Aorta (tissue), 5 donors: ENCODE data around the gene PNCK. TPM values are rescaled to one million over a fixed set of nuclear protein-coding genes. Genes with fewer than 3 reads are reported as not detected.
"Not testable (repeated sequence)": the region's sequence is repeated elsewhere in the genome, so short reads cannot be mapped to it uniquely, and the experiment has no call there.

Source experiments
- ATAC-seq: fragments of 200-7000 bp; cut with Tn5 transposase; one replicate; pipeline ENCODE4 v1.9.1; 2022; ENCODE audit warnings: moderate library complexity; ENCODE audit not compliant: low FRiP score
- DNase-seq, 2 donors: peaks; one replicate each; pipeline ENCODE4 v3.0.0-alpha.2; 2020
- H3K27ac ChIP-seq, 2 donors: one replicate each; pipeline ENCODE4 v1.5.1; 2013; ENCODE audit warnings: low read length in 2 of 2, mild to moderate bottlenecking in 2 of 2, moderate library complexity in 2 of 2, control low read depth in 1 of 2, inconsistent platforms in 1 of 2, low read depth in 1 of 2
- H3K27me3 ChIP-seq, 2 donors: one replicate each; pipeline ENCODE4 v1.6.1; 2013; ENCODE audit warnings: control low read depth in 1 of 2, low read length in 1 of 2, mild to moderate bottlenecking in 1 of 2, moderate library complexity in 1 of 2; ENCODE audit not compliant: insufficient read depth in 2 of 2, control insufficient read depth in 1 of 2
- H3K36me3 ChIP-seq, 2 donors: one replicate each; pipeline ENCODE4 v1.6.1; 2013; ENCODE audit warnings: control low read depth in 1 of 2, low read length in 1 of 2, mild to moderate bottlenecking in 1 of 2; ENCODE audit not compliant: insufficient read depth in 2 of 2, control insufficient read depth in 1 of 2
- H3K4me1 ChIP-seq, 2 donors: one replicate each; pipeline ENCODE4 v1.6.1; 2013; ENCODE audit warnings: low read length in 2 of 2, control low read depth in 1 of 2, mild to moderate bottlenecking in 1 of 2, moderate library complexity in 1 of 2; ENCODE audit not compliant: insufficient read depth in 2 of 2, control insufficient read depth in 1 of 2
- H3K4me3 ChIP-seq, 2 donors: one replicate each; pipeline ENCODE4 v1.5.1; 2013; ENCODE audit warnings: low read length in 2 of 2, control low read depth in 1 of 2, mild to moderate bottlenecking in 1 of 2
- H3K9me3 ChIP-seq: one replicate; pipeline ENCODE4 v1.6.1; 2013; ENCODE audit warnings: mild to moderate bottlenecking, low read length; ENCODE audit not compliant: control insufficient read depth
- WGBS, 2 donors: extraction: QIAGEN DNeasy Blood & Tissue Kit; methylation state at CpG; one replicate each; pipeline ENCODE4 v1.1.7; 2013; 5-methylcytosine and 5-hydroxymethylcytosine counted together
- intact Hi-C, 2 donors: fragments of 100-400 bp; cut with DNase I; formaldehyde crosslinking; loops; one replicate each; pipeline versions ENCODE4 v1.14.2 to v1.15.0; 2022
- polyA plus RNA-seq, 2 donors: library from polyadenylated mRNA; stranded (reverse); fragments of 200-250 nt; gene quantifications; one replicate each; pipeline ENCODE4 v1.2.3, GENCODE V29; 2013
- total RNA-seq, 2 donors: library from RNA; stranded (reverse); fragmentation: NEBNext Ultra II Directional; extraction: Animal tissue kit (Norgen Biotek cat#: 25700); gene quantifications; one replicate each; pipeline ENCODE4 v1.2.1, GENCODE V29; 2021
- donor health status: healthy with polysubstance abuse.
- donor health status: Bipolar disorder and iron deficiency.
- donor health status: DM: no; HTN: no; CAD: no.
- donor health status: DM: no; HTN: no; CAD: no.
- donor health status: DM: yes; HTN: yes; CAD: no.

Gene PNCK
- total and polyA plus RNA-seq, 4 donors = 3.0 to 4.9 (median 4.3) TPM; not detected in 1

DNA sequence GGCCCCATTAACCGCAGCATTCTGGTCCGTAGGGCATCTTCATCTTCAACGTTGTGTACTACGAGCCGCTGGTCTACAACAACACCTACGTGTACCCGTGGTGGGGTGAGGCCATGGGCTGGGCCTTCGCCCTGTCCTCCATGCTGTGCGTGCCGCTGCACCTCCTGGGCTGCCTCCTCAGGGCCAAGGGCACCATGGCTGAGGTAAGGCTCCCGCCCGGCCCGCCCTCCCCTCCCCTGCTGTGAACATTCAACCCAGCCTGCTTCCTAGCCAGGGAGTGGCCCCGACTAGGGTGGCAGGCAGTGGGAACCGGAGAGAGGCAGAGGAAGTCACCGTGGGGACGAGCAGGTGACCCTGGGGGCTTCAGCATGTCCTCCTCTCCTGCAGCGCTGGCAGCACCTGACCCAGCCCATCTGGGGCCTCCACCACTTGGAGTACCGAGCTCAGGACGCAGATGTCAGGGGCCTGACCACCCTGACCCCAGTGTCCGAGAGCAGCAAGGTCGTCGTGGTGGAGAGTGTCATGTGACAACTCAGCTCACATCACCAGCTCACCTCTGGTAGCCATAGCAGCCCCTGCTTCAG is 21.2 kb upstream of the PNCK start:
- intact Hi-C loops = no loop called here
- WGBS, 2 donors = 85 to 86% methylated on average over 23 of the region's 23 CpGs

DNA sequence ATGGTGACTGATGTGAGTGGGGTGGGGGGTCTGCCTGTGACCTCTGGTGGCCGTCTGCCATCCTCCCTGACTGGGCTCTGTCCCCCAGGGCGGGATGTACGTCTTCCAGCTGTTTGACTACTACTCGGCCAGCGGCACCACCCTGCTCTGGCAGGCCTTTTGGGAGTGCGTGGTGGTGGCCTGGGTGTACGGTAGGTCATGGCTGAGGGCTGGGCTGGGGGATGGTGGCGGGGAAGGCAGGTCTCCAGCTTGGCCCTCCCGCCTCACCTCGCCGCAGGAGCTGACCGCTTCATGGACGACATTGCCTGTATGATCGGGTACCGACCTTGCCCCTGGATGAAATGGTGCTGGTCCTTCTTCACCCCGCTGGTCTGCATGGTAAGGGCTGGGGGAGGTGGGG is 20.6 kb upstream of the PNCK start:
- ATAC-seq, H3K4me3 ChIP-seq, H3K4me1 ChIP-seq, H3K9me3 ChIP-seq, H3K27ac ChIP-seq, intact Hi-C loops, H3K36me3 ChIP-seq, H3K27me3 ChIP-seq: not testable (repeated sequence)
- peak in 1 of 2 donors; percentile 73 for DNase-seq
- WGBS, 2 donors = 89% methylated on average over 16 of the region's 16 CpGs

More for the DNA sequence above, 21.2 kb upstream of the PNCK start:
- no peak overlapping the region for H3K4me3 ChIP-seq
- H3K4me1 ChIP-seq = no peaks in the 10 kb centered on the region
- no peak for DNase-seq
- no peaks in the 10 kb centered on the region for H3K36me3 ChIP-seq
- no peaks in the 10 kb centered on the region for H3K9me3 ChIP-seq
- H3K27me3 ChIP-seq = no peaks in the 10 kb centered on the region
- ATAC-seq = no peak
- no peak overlapping the region for H3K27ac ChIP-seq

DNA sequence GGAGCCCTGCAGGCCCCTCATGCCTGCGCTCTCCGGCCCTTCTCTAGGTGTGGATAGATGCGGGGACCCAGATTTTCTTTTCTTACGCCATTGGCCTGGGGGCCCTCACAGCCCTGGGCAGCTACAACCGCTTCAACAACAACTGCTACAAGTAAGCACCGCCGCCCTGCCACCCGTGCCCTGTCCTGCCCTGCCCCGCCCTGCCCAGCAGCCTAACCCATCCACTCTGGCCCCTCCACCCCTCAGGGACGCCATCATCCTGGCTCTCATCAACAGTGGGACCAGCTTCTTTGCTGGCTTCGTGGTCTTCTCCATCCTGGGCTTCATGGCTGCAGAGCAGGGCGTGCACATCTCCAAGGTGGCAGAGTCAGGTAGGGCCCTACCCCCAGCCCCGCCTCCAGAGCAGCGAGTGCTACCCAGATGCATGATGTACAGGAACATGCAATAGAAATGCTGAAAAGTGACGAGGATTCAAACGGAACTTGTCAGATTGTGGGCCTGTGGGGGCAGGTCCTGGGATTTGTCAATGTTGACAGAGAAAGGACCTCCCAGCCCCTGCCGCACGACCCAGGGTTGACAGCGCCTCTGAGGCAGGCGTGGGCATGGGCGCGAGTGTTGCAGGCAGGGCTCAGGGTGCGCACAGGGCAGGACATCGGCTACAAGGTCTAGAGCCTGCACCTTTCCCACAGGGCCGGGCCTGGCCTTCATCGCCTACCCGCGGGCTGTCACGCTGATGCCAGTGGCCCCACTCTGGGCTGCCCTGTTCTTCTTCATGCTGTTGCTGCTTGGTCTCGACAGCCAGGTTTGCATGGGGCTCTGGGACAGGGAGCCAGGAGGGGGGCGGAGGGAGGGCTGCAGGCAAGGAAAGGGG is 19.8 kb upstream of the PNCK start:
- WGBS, 2 donors = 86 to 87% methylated on average over 28 to 31 of the region's 31 CpGs
- Histone ChIP-seq H3K4me3 (no peak overlapping the region), H3K9me3 (no peaks in the 10 kb centered on the region), H3K36me3 (no peaks in the 10 kb centered on the region), H3K27me3 (no peaks in the 10 kb centered on the region), H3K4me1 (no peaks in the 10 kb centered on the region), H3K27ac (no peak overlapping the region)
- DNase-seq = peak in 1 of 2 donors; percentile 73
- intact Hi-C loops = no loop called here
- ATAC-seq = no peak

DNA sequence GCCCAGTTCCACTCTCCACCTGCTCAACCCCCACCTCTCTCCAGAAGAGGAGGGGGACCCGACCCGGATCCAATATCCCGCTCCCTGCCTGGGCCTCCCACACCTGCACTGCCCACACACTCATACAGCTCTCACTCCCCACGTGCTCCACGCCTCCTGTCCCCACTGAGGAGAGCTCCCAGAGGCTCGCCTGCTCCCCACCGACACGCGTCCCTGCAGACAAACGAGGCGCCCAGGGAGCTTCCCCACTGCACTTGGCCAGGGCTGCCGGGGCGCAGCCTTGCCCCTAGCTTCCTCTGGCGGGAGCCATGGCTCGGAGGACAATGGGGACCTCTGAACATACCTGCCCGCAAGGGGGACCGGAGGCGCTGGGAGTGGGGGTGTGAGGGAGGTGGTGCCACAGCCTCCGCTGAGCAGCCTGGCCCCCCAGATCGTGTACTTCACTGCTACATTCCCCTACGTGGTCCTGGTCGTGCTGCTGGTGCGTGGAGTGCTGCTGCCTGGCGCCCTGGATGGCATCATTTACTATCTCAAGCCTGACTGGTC is 19.1 kb upstream of the PNCK start:
- Histone ChIP-seq H3K9me3 (no peaks in the 10 kb centered on the region), H3K27me3 (peaks cover 0 to 1% of the 10 kb centered on the region in 2 donors), H3K36me3 (no peaks in the 10 kb centered on the region), H3K4me3 (no peak overlapping the region), H3K4me1 (no peaks in the 10 kb centered on the region), H3K27ac (no peak overlapping the region)
- ATAC-seq = no peak
- 84 to 85% methylated on average over 24 of the region's 24 CpGs for WGBS, 2 donors
- no peak for DNase-seq
- intact Hi-C loops = no loop called here

DNA sequence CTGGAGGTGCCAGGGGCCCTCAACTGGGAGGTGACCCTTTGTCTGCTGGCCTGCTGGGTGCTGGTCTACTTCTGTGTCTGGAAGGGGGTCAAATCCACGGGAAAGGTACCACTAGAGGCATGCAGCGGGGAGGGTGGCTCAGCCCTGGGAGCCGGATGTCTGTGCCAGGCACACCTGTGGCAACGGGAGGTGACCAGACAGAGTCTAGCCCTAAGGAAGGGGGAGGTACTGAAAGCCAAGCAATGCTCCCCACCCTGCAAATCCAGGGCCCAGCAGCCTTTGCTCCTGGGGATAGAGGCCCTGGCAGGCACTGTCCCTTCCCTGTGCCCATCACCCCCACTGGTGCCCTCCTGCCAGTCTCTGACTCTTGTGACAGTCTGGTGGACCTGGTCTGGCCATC is 18.4 kb upstream of the PNCK start:
- intact Hi-C loops = no loop called here
- DNase-seq (no peak), ATAC-seq (no peak)
- no peak overlapping the region for H3K4me3 ChIP-seq
- 72 to 76% methylated on average over 4 of the region's 4 CpGs for WGBS, 2 donors
- H3K27me3 ChIP-seq = peaks cover 0 to 1% of the 10 kb centered on the region in 2 donors
- H3K9me3 ChIP-seq = no peaks in the 10 kb centered on the region
- H3K27ac ChIP-seq = no peak overlapping the region
- no peaks in the 10 kb centered on the region for H3K4me1 ChIP-seq
- H3K36me3 ChIP-seq = no peaks in the 10 kb centered on the region

DNA sequence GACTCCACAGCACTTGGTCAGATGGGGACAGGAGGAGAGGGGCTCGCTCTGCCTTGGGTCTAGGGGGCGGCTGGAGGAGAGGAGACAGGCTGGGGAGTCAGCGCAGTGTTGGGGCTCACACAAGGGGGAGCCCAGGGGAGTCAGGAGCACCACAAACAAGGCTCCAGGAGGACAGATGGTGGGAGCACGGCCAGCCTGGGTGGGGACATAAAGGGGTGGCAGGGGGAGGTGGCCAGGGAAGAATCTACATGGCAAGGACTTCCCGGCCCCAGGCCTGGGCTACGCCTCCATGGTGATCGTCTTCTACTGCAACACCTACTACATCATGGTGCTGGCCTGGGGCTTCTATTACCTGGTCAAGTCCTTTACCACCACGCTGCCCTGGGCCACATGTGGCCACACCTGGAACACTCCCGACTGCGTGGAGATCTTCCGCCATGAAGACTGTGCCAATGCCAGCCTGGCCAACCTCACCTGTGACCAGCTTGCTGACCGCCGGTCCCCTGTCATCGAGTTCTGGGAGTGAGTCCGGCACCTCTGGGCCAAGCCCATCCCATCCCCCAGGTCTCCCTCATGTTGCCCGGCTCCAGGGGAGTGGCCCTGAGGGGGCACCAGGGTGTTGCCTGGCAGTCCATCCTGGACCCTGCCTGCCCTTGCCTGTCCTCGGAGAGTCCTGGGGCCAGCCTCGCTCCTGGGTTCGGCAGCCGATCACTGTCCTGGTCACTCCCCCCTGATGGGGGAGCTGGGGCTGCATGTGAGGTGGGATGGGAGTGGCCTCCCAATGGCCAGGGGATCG is 17.6 kb upstream of the PNCK start:
- DNase-seq, intact Hi-C loops, H3K27me3 ChIP-seq, H3K4me1 ChIP-seq, H3K4me3 ChIP-seq, H3K9me3 ChIP-seq, H3K27ac ChIP-seq, H3K36me3 ChIP-seq, ATAC-seq: not testable (repeated sequence)
- WGBS, 2 donors = 87 to 88% methylated on average over 21 of the region's 21 CpGs

DNA sequence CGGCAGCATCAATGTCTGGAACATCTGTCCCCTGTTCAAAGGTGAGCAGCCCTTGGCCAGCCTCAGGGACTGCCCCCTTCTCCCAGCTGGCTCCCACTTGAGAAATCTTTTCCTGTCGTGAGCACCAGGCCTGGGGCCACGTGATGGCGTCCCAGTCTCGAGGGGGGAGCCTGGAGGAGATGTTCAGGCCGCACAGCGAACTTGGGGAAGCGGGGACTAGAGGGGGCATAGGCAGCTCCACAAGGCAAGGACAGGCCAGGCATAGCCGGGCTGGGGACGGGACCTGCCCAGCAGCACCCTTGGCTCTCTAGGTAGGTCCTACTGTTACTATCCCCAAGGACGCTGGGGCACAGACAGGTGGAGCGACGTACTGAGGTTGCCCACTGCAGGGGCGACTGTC is 16.9 kb upstream of the PNCK start:
- peaks cover 0 to 1% of the 10 kb centered on the region in 2 donors for H3K27me3 ChIP-seq
- H3K9me3 ChIP-seq = no peaks in the 10 kb centered on the region
- no peak for DNase-seq
- H3K4me1 ChIP-seq = no peaks in the 10 kb centered on the region
- H3K36me3 ChIP-seq = no peaks in the 10 kb centered on the region
- ATAC-seq = no peak
- H3K4me3 ChIP-seq = no peak overlapping the region
- 82 to 86% methylated on average over 13 to 14 of the region's 14 CpGs for WGBS, 2 donors
- intact Hi-C loops = no loop called here
- no peak overlapping the region for H3K27ac ChIP-seq

DNA sequence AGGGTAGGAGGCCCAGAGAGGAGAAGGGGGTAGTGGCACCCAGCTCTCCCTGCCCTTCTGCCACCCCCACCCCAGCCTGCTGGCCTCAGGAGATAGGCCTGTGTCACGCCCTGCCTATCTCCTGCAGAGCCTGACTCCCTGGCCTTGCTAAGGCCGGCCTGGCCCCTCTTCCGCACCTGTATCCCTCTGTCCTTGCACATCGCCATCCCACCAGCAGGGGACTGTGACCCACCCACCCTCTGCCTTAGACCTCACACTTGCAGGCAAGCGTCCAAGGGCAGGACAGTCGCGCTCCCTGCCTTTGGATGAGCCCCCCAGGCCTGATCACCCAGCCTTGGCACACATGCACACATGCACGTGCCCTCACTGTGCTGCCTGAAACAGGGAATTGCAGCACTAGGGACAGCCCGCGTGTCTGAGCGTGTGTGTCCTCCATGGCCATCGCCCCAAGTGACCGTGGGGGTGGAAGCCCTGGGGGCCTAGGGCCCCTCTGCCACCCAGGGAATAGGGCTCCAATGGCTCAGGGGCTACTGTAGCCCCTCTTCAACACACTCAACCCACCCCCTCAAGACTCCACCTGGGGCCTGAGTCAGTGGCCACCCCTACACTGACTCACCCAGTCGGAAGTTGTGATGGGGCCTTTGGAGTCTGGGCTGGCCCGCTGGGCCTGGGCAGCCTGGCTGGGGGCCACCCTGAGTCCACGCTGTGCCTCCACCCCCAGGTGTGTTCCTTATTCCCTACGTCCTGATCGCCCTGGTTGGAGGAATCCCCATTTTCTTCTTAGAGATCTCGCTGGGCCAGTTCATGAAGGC is 16.2 kb upstream of the PNCK start:
- intact Hi-C loops = no loop called here
- ATAC-seq = no peak
- no peak overlapping the region for H3K4me3 ChIP-seq
- no peaks in the 10 kb centered on the region for H3K4me1 ChIP-seq
- no peaks in the 10 kb centered on the region for H3K9me3 ChIP-seq
- H3K27ac ChIP-seq = peak overlapping the region in 1 of 2 donors; percentile 52
- DNase-seq = no peak
- 86 to 88% methylated on average over 19 of the region's 19 CpGs for WGBS, 2 donors
- H3K36me3 ChIP-seq = no peaks in the 10 kb centered on the region
- peaks cover 0 to 1% of the 10 kb centered on the region in 2 donors for H3K27me3 ChIP-seq
